Loucy (cell line): Measurements from ENCODE around the gene NLGN1.

Experiments
- CTCF ChIP-seq: fragments of 200-600 bp; sonication (generic); conservative IDR thresholded peaks from 2 replicates; pipeline ENCODE4 v1.5.1; 2014; ENCODE audit warnings: mild to moderate bottlenecking, antibody characterized with exemption, low read length
- EZH2phosphoT487 ChIP-seq: fragments of 200-600 bp; IDR thresholded peaks from 2 replicates; pipeline ENCODE4 v1.6.1; 2018; ENCODE audit warnings: antibody characterized with exemption, mild to moderate bottlenecking, moderate library complexity, borderline replicate concordance

GRCh38 chr3:173587055-173587454, 189.5 kb downstream of the NLGN1 start:
- TF ChIP-seq CTCF (no peak), EZH2phosphoT487 (no peak)
